ENCODE measurements around the gene CASTOR1. TPM values are rescaled to one million over a fixed set of nuclear protein-coding genes. Genes with fewer than 3 reads are reported as not detected.

The CASTOR1 gene
- polyA plus RNA-seq, 1 of the 3 experiments (the other 2 are of a cell fraction) = 14.4 TPM

- CTCF ChIA-PET = interaction anchor here (1.5 to 1.8 kb wide), 2 partner anchors 22 to 77 kb away, joined by 4 read pairs; no protein-coding TSS in a partner anchor
- Histone ChIP-seq H3K4me2 (peak overlapping the region; percentile 73; the same call in 1 of the 2 replicates), H3K27me3 (ENCODE audit: insufficient read depth) (no peaks in the 10 kb centered on the region), H3K36me3 (replicated peaks in 1 of 2; ENCODE audit: control insufficient read depth in 1 of 2, insufficient read depth in 2 of 2, low read length in 1 of 2) (no peaks in the 10 kb centered on the region), H3K9ac (no peak overlapping the region), H3K79me2 (ENCODE audit: insufficient read depth) (peaks cover 77% of the 10 kb centered on the region), H3K9me2 (no peaks in the 10 kb centered on the region), H3K4me1 (ENCODE audit: control insufficient read depth in 1 of 2, insufficient read depth in 2 of 2, low read depth in 1 of 2, low read length in 1 of 2) (peaks cover 26 to 41% of the 10 kb centered on the region in 2 experiments; a peak in 3 of 4 replicates), H3K27ac (ENCODE audit: low read depth in 2 of 2, low read length in 1 of 2) (no peak overlapping the region), H3K4me3 (ENCODE audit: low read depth in 2 of 2, low read length in 1 of 2) (no peak overlapping the region), H2AFZ (ENCODE audit: low read depth) (no peak overlapping the region), H3F3A (replicated peaks; ENCODE audit: insufficient read depth) (peaks cover 25% of the 10 kb centered on the region), H4K20me1 (ENCODE audit: insufficient read depth) (peaks cover 68% of the 10 kb centered on the region), H3K9me3 (no peaks in the 10 kb centered on the region)
- POLR2A ChIA-PET = no interaction called here
- DNase-seq = no peak
- TF ChIP-seq MXI1 (IDR thresholded peaks at IDR 0.05; ENCODE audit: low read depth, low read length) (no peak), JUND (IDR thresholded peaks at IDR 0.05) (no peak), FOXJ3 (CRISPR knock-in tag; IDR thresholded peaks at IDR 0.05) (no peak)
- 100% methylated on average over 6 of the region's 7 CpGs for WGBS (ENCODE audit: low lambda C conversion rate)
Observed at GRCh38 chr22:30309951-30310741, 20.8 kb upstream of the CASTOR1 start.

GRCh38 chr22:30308518-30309230, 19.4 kb upstream of the CASTOR1 start:
- H3K9ac ChIP-seq = no peak overlapping the region
- no peaks in the 10 kb centered on the region for H3K27me3 ChIP-seq (ENCODE audit: insufficient read depth)
- DNase-seq = no peak
- H3K9me3 ChIP-seq = no peaks in the 10 kb centered on the region
- H3K27ac ChIP-seq (ENCODE audit: low read depth in 2 of 2, low read length in 1 of 2) = no peak overlapping the region
- H2AFZ ChIP-seq (ENCODE audit: low read depth) = no peak overlapping the region
- H3K36me3 ChIP-seq (replicated peaks in 1 of 2; ENCODE audit: control insufficient read depth in 1 of 2, insufficient read depth in 2 of 2, low read length in 1 of 2) = no peaks in the 10 kb centered on the region
- H3K4me2 ChIP-seq = no peak overlapping the region
- POLR2A ChIA-PET = no interaction called here
- no peaks in the 10 kb centered on the region for H3K9me2 ChIP-seq
- H3K79me2 ChIP-seq (ENCODE audit: insufficient read depth) = peaks cover 71% of the 10 kb centered on the region
- no peak overlapping the region for H3K4me3 ChIP-seq (ENCODE audit: low read depth in 2 of 2, low read length in 1 of 2)
- H3F3A ChIP-seq (replicated peaks; ENCODE audit: insufficient read depth) = peaks cover 16% of the 10 kb centered on the region
- WGBS (ENCODE audit: low lambda C conversion rate) = 89% methylated on average over 4 of the region's 5 CpGs
- H3K4me1 ChIP-seq (ENCODE audit: control insufficient read depth in 1 of 2, insufficient read depth in 2 of 2, low read depth in 1 of 2, low read length in 1 of 2) = peaks cover 24 to 31% of the 10 kb centered on the region in 2 experiments; a peak in 3 of 4 replicates
- H4K20me1 ChIP-seq (ENCODE audit: insufficient read depth) = peaks cover 53% of the 10 kb centered on the region
- CTCF ChIA-PET = interaction anchor here (0.7 to 1.8 kb wide), 2 partner anchors 79 to 554 kb away, joined by 3 to 4 read pairs; no protein-coding TSS in a partner anchor
- no peak for TF ChIP-seq POLR2AphosphoS5 (IDR thresholded peaks at IDR 0.05; ENCODE audit: low read depth, low read length)
- no peak for TF ChIP-seq YY1 (IDR thresholded peaks at IDR 0.05; ENCODE audit: low read depth)
- TF ChIP-seq RFX5 (IDR thresholded peaks at IDR 0.05; ENCODE audit: low read length) = no peak
- TF ChIP-seq FOSL2 (IDR thresholded peaks at IDR 0.05; ENCODE audit: borderline replicate concordance, low read depth) = no peak
- no peak for TF ChIP-seq RAD21 (IDR thresholded peaks at IDR 0.05; ENCODE audit: low read length)
- TF ChIP-seq MEF2A (IDR thresholded peaks at IDR 0.05; ENCODE audit: borderline replicate concordance, low read depth) = no peak
- TF ChIP-seq PBX3 (IDR thresholded peaks at IDR 0.05) = no peak
- no peak for TF ChIP-seq USF2 (IDR thresholded peaks at IDR 0.05; ENCODE audit: borderline replicate concordance, low read depth, low read length)
- TF ChIP-seq GABPA (IDR thresholded peaks at IDR 0.05; ENCODE audit: low read depth) = no peak
- no peak for TF ChIP-seq IRF3 (IDR thresholded peaks at IDR 0.05; ENCODE audit: low read depth, low read length)
- TF ChIP-seq GATA2 (CRISPR knock-in tag; IDR thresholded peaks at IDR 0.05) = no peak
- TF ChIP-seq TCF12 (IDR thresholded peaks at IDR 0.05) = no peak
- TF ChIP-seq MXI1 (IDR thresholded peaks at IDR 0.05; ENCODE audit: low read depth, low read length) = no peak
- no peak for TF ChIP-seq EP300 (IDR thresholded peaks at IDR 0.05; ENCODE audit: borderline replicate concordance in 1 of 2, low read depth in 1 of 2, low read length in 1 of 2)
- no peak for TF ChIP-seq ELF1 (IDR thresholded peaks at IDR 0.05)
- no peak for TF ChIP-seq TAF1 (IDR thresholded peaks at IDR 0.05; ENCODE audit: borderline replicate concordance, low read depth, low read length)
- TF ChIP-seq REST (IDR thresholded peaks at IDR 0.05; ENCODE audit: low read depth, low read length) = no peak

All from SK-N-SH (cell line).